Large intestine (tissue), 3 donors: ENCODE measurements around the gene TSPAN14. TPM values are rescaled to one million over a fixed set of nuclear protein-coding genes. Genes with fewer than 3 reads are reported as not detected.
"Not testable (repeated sequence)": the region's sequence is repeated elsewhere in the genome, so short reads cannot be mapped to it uniquely, and the experiment has no call there.

Source experiments
- DNase-seq, 2 donors: peaks; one replicate each; pipeline versions ENCODE4 v3.0.0 to v3.0.0-alpha.2; 2013
- H3K27ac ChIP-seq: one replicate; pipeline ENCODE4 v1.5.1; 2013; ENCODE audit warnings: low read length
- H3K27me3 ChIP-seq: 2 replicates; pipeline ENCODE4 v1.6.1; 2013; ENCODE audit warnings: low read length; ENCODE audit not compliant: control insufficient read depth, insufficient read depth
- H3K36me3 ChIP-seq: 2 replicates; pipeline ENCODE4 v1.6.1; 2013; ENCODE audit warnings: low read length; ENCODE audit not compliant: control insufficient read depth, insufficient read depth
- H3K4me1 ChIP-seq: one replicate; pipeline ENCODE4 v1.6.1; 2013; ENCODE audit warnings: low read length; ENCODE audit not compliant: control insufficient read depth, insufficient read depth
- H3K4me3 ChIP-seq: one replicate; pipeline ENCODE4 v1.5.1; 2013; ENCODE audit warnings: low read length
- H3K9me3 ChIP-seq: one replicate; pipeline ENCODE4 v1.6.1; 2013; ENCODE audit warnings: mild to moderate bottlenecking, low read depth, low read length, moderate library complexity; ENCODE audit not compliant: control insufficient read depth
- WGBS: methylation state at CpG from one replicate; pipeline ENCODE4 v1.1.5; 2013; ENCODE audit warnings: low lambda C conversion rate; ENCODE audit not compliant: insufficient coverage; 5-methylcytosine and 5-hydroxymethylcytosine counted together
- polyA plus RNA-seq: library from polyadenylated mRNA; unstranded; fragments of 120-200 nt; gene quantifications from one replicate; pipeline ENCODE4 v1.2.1, GENCODE V29; 2013

TSPAN14 gene
- polyA plus RNA-seq, 1 donor: 64.7 TPM

DNA sequence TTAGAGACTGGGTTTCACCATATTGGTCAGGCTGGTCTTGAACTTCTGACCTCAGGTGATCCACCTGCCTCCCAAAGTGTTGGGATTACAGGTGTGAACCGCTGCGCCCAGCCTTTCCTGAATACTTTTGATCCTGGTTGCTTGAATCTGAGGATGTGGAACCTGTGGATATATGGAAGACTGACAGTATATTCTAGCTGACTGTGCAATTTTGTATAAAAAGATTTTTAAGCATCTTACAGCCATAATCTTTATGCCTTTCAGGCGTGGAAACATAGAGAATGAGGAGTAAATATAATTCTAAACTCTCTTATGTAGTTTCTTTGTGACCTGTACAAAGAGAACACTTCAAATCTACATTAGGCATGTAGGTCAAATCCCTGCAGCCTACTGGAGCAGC, 16.2 kb downstream of the TSPAN14 start:
- Histone ChIP-seq H3K27me3 (no peaks in the 10 kb centered on the region), H3K4me3 (no peak overlapping the region), H3K4me1 (peaks cover 14% of the 10 kb centered on the region), H3K36me3 (peaks cover 33% of the 10 kb centered on the region), H3K9me3 (no peaks in the 10 kb centered on the region), H3K27ac (no peak overlapping the region)
- WGBS: 100% methylated on average over 1 of the region's 3 CpGs
- DNase-seq: no peak

DNA sequence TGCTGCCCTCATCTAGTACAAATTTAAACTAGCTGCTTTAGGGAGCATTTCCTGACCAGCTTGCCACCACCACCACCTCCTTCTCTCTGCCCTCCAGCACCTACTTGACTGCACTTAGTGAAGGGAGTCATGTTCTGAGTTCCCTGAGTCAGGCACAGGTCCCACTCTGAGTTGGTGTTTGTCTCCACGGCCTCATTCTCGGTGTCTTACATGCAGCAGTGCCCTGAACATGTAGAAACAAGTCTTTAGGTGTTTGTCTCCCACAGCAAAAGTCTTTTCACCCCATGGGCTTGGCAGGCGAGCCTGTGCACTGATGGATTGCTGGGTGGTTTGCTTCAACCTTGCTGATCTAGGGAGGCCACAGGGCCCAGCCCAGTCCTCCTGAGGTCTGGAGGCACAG, 16.9 kb downstream of the TSPAN14 start:
- H3K27ac ChIP-seq: no peak overlapping the region
- WGBS: no CpG with 5 or more reads among the region's 3 CpGs
- no peak for DNase-seq
- H3K9me3 ChIP-seq: no peaks in the 10 kb centered on the region
- H3K4me1 ChIP-seq: peaks cover 13% of the 10 kb centered on the region
- no peaks in the 10 kb centered on the region for H3K27me3 ChIP-seq
- no peak overlapping the region for H3K4me3 ChIP-seq
- peaks cover 33% of the 10 kb centered on the region for H3K36me3 ChIP-seq

DNA sequence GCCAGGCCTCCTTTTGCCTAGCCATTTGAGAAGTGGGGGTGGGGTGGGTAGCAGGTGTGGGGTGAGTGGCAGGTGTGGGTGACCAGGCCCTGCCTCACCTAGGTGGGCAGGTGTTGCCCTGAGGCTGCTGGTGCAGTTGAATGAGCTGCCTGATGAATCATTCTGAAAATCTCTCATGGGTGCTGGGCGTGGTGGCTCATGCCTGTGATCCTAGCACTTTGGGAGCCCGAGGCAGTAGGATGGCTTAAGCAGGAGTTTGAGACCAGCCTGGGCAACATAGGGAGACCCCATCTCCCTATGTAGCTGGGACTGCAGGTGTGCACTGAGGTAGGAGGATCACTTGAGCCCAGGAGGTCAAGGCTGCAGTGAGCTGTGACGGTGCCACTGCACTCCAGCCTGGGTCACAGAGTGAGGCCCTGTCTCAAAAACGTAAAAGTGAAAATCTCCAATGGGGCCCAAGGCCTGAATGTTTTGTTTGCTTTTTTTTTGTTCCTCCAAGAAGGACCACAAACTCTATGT, 17.7 kb downstream of the TSPAN14 start:
- Histone ChIP-seq H3K4me1 (peaks cover 7% of the 10 kb centered on the region), H3K4me3 (no peak overlapping the region), H3K27me3 (no peaks in the 10 kb centered on the region), H3K27ac (no peak overlapping the region), H3K36me3 (peaks cover 33% of the 10 kb centered on the region), H3K9me3 (no peaks in the 10 kb centered on the region)
- DNase-seq: no peak
- 60% methylated on average over 1 of the region's 4 CpGs for WGBS

DNA sequence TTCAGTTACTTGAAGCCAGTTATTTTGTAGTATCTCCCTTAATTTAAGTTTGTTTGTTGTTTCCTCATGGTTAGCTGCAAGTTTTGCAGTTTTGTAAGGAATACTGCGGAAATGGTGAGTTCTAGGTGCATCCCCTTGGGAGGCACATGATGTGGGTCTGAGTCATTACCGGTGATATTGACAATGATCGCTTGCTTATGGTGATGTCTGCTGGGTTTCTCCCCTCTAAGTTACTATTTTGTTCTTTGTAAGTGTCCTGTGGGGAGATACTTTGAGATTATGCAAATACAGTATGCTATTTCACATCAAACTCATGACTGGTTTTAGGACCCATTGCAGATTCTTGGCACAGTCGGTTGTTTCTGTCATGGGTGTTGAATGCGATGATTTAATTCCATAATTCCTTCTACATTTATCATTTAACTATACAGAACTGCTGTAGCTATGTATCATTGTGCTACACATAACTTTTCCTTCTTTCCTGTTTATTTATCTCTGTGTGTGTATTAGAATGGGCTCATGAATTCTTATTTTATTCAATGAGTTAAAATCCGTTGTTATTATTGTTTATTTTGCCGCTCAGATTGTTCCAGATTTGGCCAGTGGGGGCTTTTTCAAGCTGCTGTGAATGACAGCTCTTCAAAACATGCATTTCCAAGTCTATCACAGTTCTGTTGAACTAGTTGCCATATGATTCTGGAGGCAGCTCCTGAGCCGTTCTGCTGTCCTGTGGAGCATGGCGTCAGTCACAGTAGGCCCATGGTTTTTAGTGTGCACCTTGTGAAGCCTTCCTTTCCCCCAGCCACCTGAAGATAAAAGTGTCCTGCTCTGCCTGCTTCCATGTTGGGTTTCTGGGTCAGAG, 18.4 kb downstream of the TSPAN14 start:
- Histone ChIP-seq H3K36me3 (peaks cover 36% of the 10 kb centered on the region), H3K4me1 (peaks cover 7% of the 10 kb centered on the region), H3K27me3 (no peaks in the 10 kb centered on the region), H3K4me3 (no peak overlapping the region), H3K9me3 (no peaks in the 10 kb centered on the region), H3K27ac (no peak overlapping the region)
- no peak for DNase-seq
- WGBS: no CpG with 5 or more reads among the region's 9 CpGs

DNA sequence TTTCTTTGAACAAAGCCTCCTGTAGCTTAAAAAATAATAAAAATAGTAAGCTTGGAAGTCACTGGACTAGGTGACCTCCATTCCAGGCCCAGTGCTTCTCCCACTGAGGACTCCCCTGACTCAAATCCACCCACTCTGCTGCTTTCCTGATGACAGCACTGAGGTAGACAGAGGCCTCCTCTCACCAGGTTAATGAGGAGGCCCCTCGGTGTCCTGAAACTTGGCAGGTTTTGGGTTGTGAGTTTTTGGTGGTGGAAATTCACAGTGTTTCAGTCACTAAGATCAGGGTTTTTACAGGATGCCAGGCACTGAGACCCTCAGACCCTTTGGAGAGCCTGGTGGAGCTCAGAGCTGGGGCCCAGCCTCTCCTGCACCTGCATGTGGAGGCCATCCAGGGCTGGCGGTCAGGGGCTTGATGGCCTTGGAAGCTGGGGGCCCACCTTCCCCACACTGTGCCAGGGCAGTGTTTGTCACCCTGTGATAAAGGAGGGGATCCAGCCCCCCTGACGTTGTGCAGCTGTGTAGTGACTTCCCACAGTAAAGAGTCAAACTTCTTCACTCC, 19.1 kb downstream of the TSPAN14 start:
- peaks cover 7% of the 10 kb centered on the region for H3K4me1 ChIP-seq
- no CpG with 5 or more reads among the region's 3 CpGs for WGBS
- no peak overlapping the region for H3K4me3 ChIP-seq
- DNase-seq: no peak
- H3K9me3 ChIP-seq: peaks cover 2% of the 10 kb centered on the region
- no peak overlapping the region for H3K27ac ChIP-seq
- H3K36me3 ChIP-seq: peaks cover 40% of the 10 kb centered on the region
- H3K27me3 ChIP-seq: no peaks in the 10 kb centered on the region

DNA sequence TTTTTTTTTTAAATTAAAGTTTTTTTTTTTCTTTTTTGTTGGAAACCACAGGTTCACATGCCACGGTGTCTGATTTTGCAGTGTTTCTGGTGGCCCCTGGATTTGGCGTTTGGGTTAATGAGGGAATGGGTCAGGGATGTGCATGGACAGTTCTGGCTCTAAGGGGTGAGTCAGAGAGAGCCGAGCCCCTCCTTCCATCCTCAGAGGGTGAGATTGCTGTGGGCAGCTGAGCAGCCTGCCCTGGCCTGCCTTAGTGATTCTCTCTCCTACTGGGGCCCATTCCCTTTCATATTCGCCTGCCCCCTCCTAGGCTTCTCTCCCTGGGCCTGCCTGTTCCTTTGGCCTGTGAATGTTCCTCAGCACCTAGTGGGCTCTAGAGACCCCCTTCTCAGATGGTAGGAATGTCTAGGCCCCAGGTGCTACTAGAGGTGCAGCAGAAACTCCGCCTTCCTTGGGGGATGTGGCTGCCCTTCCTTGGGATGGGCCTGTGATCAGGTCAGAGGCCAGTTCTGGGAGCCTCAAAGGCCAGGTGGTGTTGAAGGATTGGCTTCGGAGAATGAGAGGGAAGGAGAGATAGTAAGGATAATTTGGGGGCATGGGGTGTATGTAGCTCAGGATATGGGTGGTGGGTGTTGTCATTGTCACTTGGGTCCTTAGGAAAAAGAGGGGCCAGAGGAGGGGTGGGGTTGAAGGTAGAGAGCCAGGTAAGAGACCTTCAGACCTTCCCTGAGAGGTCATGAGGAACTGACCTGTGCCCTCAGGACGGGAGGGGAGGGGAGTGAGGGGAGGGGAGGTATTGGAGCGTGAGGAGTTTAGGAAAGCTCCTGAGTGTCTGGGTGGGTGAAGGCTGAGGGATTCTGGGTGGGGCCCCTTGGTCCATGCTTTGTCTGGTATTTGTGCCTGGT, 19.8 kb downstream of the TSPAN14 start:
- Histone ChIP-seq H3K27me3 (no peaks in the 10 kb centered on the region), H3K36me3 (peaks cover 35% of the 10 kb centered on the region), H3K9me3 (peaks cover 6% of the 10 kb centered on the region), H3K4me3 (no peak overlapping the region), H3K4me1 (peaks cover 7% of the 10 kb centered on the region), H3K27ac (no peak overlapping the region)
- DNase-seq: no peak
- no CpG with 5 or more reads among the region's 8 CpGs for whole genome bisulfite sequencing

DNA sequence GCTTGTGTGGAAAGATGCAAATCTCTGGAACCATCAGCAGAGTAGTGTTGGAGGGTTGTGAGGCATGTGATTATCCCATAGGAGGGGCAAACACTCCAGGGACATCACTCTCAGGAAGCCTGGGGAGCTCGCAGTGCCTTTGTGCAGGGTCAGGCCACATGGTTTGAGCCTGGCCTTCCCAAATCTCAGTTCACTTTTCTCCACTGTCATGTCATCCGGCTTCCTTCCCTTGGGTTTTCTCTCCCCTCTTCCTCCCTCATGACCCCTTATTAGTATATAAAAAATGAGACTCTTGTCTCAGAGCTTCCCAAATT, 20.4 kb downstream of the TSPAN14 start:
- peaks cover 4% of the 10 kb centered on the region for H3K4me1 ChIP-seq
- no peaks in the 10 kb centered on the region for H3K27me3 ChIP-seq
- peaks cover 6% of the 10 kb centered on the region for H3K9me3 ChIP-seq
- 100% methylated on average over 1 of the region's 2 CpGs for WGBS
- H3K27ac ChIP-seq: no peak overlapping the region
- no peak overlapping the region for H3K4me3 ChIP-seq
- DNase-seq: no peak
- H3K36me3 ChIP-seq: peaks cover 32% of the 10 kb centered on the region

DNA sequence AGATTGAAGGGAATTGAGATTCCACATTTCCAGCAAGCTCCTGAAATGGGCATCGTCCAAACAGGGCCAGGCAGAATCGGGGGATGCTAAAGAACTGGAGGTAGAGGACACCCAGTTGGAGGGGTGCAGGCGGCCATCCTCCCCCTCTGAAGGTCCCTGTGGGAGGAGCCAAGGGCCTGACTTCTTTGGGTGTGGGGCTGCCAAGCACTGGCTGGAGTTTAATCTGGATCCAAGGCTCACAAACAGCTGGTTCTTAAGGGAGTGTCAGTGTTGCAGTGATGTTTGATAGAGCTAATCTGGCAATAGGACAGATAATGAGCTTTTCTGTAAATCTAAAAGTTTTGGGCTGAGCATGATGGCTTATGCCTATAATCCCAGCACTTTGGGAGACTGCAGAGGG, 20.8 kb downstream of the TSPAN14 start:
- peaks cover 30% of the 10 kb centered on the region for H3K36me3 ChIP-seq
- H3K27me3 ChIP-seq: no peaks in the 10 kb centered on the region
- H3K27ac ChIP-seq: no peak overlapping the region
- peaks cover 6% of the 10 kb centered on the region for H3K9me3 ChIP-seq
- WGBS: no CpG with 5 or more reads among the region's 3 CpGs
- peaks cover 4% of the 10 kb centered on the region for H3K4me1 ChIP-seq
- H3K4me3 ChIP-seq: no peak overlapping the region
- no peak for DNase-seq

DNA sequence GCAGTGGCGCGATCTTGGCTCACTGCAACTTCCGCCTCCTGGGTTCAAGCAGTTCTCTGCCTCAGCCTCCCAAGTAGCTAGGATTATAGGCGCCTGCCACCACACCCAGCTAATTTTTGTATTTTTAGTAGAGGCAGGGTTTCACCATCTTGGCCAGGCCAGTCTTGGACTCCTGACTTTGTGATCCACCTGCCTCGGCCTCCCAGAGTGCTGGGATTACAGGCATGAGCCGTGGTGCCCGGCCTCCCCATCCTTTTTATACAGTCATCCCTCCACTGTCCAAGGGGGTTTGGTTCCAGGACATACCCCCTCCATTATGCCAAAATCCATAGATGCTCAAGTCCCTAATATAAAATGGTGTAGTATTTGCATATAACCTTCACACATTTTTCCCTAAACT, 21.5 kb downstream of the TSPAN14 start:
- not testable (repeated sequence) for H3K9me3 ChIP-seq, H3K27ac ChIP-seq, DNase-seq, H3K4me3 ChIP-seq, H3K4me1 ChIP-seq, H3K27me3 ChIP-seq
- WGBS: no CpG with 5 or more reads among the region's 7 CpGs
- peaks cover 24% of the 10 kb centered on the region for H3K36me3 ChIP-seq

DNA sequence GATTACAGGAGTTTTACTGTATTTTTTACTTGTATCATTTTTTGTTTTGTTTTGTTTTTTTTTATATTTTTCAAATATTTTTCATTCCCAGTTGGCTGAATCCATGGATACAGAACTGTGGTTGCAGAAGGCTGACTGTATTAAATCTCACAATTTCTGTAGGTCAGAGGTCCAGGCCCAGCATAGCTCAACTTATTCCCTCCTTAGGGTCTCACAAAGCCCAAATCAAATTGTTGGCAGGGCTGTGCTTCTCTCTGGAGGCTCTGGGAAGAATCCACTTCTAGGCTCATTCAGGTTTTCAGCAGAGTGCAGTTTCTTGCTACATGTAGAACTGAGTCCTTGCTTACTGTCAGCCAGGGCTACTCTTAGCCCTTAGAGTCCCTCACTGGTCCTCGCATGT, 22.6 kb downstream of the TSPAN14 start:
- WGBS: no CpG with 5 or more reads among the region's 1 CpG
- H3K27me3 ChIP-seq: no peaks in the 10 kb centered on the region
- peaks cover 15% of the 10 kb centered on the region for H3K36me3 ChIP-seq
- H3K27ac ChIP-seq: no peak overlapping the region
- no peak for DNase-seq
- H3K4me3 ChIP-seq: no peak overlapping the region
- H3K9me3 ChIP-seq: peaks cover 6% of the 10 kb centered on the region
- peaks cover 4% of the 10 kb centered on the region for H3K4me1 ChIP-seq
